ENCODE measurements around the gene ZNF324B. TPM values are rescaled to one million over a fixed set of nuclear protein-coding genes. Genes with fewer than 3 reads are reported as not detected.

The ZNF324B gene
- total and polyA plus RNA-seq, 2 of the 8 experiments (the other 6 are each of a cell fraction or from before 2014, with no cell fraction given) = 2.9 to 6.0 TPM

DNA sequence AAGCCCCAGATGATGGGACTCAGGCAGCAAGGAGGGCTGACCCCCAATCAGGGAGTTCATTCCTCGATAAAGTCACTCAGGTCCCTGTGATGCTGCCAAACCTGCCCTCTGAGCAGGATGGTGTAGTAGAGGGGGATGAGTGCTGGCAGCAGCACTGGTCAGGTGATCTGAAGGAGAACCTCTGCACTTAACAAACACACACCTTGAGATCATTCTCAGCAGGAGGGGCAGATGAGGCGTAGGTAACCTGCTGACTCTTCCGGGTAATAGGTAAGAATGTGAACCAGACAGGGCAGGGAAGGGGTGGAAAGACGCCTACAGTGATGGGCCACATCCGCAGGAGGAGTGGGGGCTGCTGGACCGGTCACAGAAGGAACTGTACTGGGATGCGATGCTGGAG, 27.9 kb downstream of the ZNF324B start (continued):
- TF ChIP-seq SRF (IDR thresholded peaks at IDR 0.05; ENCODE audit: low read depth, low read length) = no peak
- no peak for TF ChIP-seq BACH1 (IDR thresholded peaks at IDR 0.05; ENCODE audit: low read length)
- no peak for TF ChIP-seq TAF7 (optimal IDR thresholded peaks at IDR 0.05; ENCODE audit: borderline replicate concordance, low read depth, low read length)
- no peak for TF ChIP-seq SP2 (IDR thresholded peaks at IDR 0.05; ENCODE audit: low read length)
- no peak for TF ChIP-seq NANOG (IDR thresholded peaks at IDR 0.05; ENCODE audit: insufficient read depth, low read depth, low read length, poor library complexity, severe bottlenecking)
- TF ChIP-seq ATF3 (IDR thresholded peaks at IDR 0.05; ENCODE audit: insufficient read depth, low read depth, low read length) = no peak

Measured in H1 (cell line).